GM18508 (cell line): ENCODE measurements around the gene IP6K1.
"Not testable (repeated sequence)": the region's sequence is repeated elsewhere in the genome, so short reads cannot be mapped to it uniquely, and the experiment has no call there.

ENCODE experiments used
- ATAC-seq: cut with Tn5 transposase; IDR thresholded peaks from one replicate; pipeline ENCODE4 v1.9.1; 2021; ENCODE audit warnings: moderate number of reproducible peaks; ENCODE audit not compliant: insufficient read depth, unreplicated experiment

IP6K1 gene

DNA sequence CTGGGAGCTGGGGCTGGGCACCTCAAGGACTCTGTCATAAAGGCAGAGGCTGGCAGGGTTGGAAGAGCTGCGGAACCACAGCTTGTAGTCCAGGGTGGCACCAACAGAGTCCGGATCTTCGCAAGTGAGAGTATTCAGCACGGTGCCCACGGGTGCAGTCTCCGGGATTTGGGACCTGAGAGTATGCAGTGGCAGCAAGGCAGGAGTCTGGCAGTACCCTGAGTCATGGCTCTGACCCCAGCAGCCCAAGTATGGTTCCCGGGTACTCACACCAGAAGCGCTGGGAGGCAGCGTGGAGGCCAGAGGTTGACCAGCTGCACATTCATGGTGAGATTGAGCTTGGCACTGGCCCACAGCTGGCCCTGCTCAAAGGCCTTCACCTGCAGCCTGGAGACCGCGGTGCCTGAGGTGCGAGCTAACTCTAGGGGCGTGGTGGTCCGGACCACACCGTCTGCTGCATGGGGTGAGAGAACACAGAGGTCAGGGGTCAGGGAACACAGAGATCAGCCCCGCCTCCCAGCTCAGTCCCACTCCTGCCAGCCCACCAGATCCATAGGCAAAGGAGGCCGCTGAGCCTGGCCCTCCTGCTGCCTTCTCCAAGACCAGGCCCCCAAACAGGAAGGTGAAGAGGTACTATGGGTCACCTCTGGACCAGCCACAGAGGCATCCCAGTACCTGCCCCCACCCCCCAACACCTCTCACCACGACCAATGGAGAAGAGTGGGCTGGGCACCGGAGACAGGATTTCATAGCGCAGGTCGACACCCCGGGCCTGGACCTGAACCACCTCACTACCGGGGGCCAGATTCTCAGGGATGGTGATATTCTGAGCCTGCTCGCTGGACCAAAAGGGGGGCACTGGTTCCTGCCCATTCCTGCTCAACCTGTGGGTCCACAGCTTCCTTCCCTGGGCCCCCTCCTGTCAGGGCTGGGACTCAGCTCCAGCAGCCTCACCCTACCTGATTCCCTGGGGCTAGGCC lies 8.9 kb upstream of the IP6K1 start:
- ATAC-seq = no peak

- ATAC-seq = no peak
These were observed 8.1 kb upstream of the IP6K1 start for GRCh38 chr3:49794431-49794830.

- ATAC-seq = no peak
These were observed 7.2 kb upstream of the IP6K1 start for GRCh38 chr3:49793486-49794085.

GRCh38 chr3:49792371-49793150 lies 6.2 kb upstream of the IP6K1 start:
- ATAC-seq = no peak

DNA sequence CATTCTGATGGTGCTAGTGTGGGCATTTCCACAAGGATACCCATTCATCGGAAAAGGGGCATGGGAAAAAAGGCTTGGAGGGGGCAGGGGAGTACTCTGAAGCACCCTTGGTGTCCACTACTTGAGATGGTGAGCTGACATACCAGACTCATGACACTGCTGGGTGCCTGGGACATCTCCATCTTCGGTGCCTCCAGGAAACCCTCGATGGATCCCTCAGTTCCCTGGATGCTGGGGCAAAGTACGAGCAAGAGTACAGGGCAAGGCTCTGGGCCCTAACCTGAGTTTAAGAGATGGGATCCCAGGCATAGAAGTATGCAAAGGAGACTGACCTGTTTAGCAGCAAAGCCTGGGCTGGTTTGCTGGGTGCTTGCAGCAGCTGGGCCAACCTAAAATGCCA lies 5.2 kb upstream of the IP6K1 start:
- no peak for ATAC-seq

DNA sequence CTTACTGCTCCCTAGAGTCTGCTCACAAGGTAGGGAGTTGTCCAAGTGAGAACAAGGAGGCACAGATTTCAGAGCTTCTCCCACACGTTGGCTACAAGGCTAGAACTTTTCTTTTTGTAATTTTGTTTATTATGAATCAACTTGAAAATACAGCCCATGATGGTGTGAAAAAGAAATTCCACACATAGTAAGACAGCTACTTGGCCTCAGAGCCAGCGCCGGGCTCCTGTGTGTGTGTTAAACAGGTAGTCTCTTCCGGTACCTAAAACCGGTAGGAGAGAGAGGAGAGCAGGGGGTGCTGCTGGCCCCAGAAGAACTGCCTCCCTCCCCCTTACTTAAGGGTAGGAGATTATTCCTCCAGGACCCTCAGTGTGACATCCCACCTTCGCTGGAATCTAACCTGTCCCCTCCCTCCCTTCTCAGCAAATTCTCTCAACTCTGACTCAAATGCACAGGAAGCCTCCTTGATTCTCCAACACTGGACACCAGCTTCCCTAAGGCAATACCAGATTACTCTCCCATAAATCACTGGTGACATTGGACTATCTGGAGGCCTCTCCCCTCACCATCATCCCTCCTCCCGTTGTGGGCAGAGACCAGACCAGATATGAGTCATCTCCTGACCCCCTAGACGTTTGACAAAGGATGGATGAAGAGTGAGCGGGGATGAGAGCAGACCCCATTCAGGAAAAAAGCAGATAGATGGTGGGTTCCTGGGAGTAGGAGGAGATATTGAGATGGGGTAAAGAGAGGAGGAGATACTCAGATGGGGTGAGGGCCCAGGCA lies 4.5 kb upstream of the IP6K1 start:
- ATAC-seq = no peak

DNA sequence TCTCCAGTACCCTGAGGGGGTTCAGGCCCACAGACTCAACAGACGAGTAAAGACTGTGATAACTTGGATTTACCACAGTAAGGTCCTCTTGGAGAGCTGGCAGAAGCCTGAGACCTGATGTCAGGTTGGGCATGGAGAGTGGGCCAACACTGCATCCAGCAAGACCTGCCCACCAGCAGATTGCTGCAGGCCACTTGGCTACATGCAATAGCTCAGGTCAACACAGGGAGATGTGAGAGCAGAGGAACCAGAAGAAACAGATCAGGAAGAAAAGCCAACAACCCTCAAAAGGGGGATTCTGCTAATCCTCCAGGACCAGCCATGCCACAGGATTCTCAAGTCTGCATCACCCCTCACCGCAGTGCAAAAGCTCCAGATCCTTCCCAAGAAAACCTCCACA lies 1.7 kb upstream of the IP6K1 start:
- ATAC-seq = no peak

GRCh38 chr3:49787536-49787935 lies 1.2 kb upstream of the IP6K1 start:
- ATAC-seq = no peak

DNA sequence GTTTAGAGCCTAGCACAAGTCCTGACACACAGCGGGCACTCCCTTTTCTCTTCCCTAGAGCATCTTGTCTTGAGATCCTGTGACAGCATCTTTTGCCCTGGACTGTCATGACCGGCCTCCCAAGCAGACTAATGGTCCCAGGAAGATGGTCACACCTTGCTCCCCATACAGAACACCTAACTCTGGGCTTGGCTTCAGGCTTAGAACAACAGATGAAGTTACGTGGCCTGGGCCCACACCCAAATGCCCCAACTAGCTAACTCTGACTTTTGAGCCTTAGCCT lies 781 bp upstream of the IP6K1 start:
- no peak for ATAC-seq

DNA sequence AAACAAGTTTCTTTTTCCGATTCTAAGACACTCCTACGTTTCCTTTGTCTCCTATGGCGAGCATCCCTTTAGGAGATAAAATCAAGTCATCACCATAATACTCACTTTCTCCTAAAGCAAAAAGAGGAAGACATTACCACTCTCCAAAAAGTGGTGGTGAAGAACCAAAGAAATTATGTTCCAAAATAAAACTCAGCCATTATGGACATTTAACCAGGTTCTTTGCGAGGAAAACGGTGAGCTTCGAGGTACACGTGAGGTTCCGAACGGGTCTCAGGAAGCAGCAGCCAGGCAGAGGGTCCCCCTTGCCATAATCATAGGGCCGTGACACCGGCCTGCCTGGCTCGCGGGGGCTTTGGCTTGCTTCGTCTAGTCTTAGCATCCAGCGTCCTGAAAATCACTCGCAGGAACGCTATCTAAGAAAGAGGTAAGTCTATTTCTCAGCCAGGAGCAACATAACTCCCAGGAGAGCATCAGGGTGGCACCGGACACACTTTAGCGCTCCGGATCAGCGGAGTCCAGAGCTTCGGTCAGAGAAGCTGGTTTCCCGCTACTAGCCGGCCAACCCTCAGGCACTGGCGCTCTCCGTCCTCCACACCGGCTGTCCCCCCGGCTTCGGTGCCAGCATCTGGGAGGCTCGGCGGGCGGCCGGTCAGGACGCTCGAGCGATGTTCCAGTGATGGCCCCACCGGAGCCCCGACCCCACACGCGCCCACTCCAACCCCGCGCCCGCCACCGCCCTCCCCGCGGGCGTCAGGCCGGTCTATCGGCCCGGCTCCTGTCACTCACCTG lies 581 bp downstream of the IP6K1 start:
- ATAC-seq = peak; percentile 17

DNA sequence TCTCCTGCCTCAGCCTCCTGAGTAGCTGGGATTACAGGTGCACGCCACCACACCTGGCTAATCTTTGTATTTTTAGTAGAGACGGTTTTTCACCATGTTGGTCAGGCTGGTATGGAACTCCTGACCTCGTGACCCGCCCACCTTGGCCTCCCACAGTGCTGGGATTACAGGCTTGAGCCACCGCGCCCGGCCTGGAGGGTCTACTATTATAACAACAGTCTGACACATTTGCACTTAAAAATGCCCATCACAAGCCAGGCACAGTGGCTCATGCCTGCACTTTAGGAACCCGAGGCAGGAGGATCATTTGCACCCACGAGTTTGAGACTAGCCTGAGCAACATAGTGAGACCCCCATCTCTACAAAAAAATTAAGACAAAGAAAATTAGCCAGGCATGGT lies 4.1 kb downstream of the IP6K1 start:
- not testable (repeated sequence) for ATAC-seq

GRCh38 chr3:49781415-49782199 lies 4.7 kb downstream of the IP6K1 start:
- no peak for ATAC-seq

DNA sequence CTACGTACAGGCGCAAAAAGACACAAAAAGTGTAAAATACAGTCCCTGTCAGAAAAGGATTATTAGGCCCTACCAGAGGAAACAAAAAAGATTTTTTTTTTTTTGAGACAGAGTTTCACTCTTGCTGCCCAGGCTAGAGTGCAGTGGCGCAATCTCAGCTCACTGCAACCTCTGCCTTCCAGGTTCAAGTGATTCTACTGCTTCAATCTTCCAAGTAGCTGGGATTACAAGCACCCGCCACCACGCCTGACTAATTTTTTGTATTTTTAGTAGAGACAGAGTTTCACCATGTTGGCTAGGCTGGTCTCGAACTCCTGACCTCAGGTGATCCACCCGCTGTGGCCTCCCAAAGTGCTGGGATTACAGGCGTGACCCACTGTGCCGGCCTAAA lies 5.4 kb downstream of the IP6K1 start:
- not testable (repeated sequence) for ATAC-seq

DNA sequence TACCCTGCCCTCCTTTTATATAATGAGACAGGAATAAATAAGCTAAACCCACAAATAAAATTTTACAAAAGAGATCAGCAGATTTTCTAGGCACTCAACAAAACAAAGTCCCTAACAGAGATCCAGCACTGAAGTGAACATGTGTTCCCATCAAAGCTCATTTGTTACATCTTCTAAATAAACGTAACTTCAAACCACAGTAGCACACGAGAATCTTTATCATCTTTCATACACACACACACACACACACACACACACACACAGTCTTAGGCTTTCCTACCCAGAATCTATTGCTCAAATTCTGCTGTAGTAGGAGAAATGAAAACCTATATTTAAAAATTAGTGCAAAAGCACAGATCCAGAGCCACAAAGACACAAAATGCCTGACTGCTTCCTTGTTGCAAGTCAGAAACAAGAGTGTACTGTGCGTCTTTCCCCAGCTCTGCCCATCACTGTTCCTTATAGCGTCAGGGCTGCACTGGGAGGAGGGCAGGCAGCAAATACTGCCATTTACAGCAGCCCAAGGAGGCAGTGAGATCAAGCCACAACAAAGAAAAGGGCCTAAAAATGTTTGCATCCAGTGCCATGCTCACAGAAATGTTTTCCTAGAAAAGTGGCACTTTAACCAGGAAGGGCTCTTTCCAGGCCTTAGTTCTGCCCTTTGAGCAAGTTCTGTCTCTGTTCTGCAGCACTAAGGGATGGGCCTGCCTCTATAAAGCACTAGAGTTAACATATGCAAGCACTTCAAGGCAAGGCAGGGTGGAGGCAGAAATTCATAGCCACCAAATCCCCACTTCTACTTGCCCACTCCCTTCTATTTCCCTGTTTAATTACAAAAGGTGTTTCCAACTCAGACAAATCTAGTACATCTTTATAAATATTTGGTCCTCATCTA lies 6.0 kb downstream of the IP6K1 start:
- no peak for ATAC-seq

DNA sequence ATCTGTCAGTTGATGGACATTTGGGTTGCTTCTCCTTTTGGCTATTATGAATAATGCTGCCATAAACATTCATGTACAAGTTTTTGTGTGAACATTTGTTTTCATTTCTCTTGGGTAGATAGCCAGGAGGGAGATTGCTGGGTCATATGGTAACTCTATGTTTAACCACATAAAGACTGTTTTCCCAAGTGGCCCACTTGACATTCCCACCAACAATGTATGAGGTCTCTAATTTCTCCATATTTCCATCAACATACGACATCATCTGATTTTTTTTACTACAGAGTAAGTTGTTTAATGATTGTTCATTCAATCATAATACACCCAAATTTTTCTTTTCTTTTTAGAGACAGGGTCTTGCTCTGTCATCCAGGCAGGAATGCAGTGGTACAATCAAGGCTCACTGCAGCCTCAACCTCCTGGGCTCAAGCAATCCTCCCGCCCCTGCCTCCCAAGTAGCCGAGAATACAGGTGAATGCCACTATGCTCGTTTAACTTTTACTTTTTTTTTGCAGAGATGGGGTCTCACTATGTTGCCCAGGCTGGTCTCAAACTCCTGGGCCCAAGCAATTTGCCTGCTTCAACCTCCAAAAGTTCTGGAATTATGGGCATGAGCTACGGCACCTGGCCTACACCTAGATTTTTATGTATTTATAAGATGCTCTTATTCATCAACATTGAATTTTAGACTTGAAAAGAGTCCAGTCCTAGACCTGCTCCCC lies 6.8 kb downstream of the IP6K1 start:
- ATAC-seq = no peak

GRCh38 chr3:49776101-49776500 lies 10.2 kb downstream of the IP6K1 start:
- not testable (repeated sequence) for ATAC-seq

DNA sequence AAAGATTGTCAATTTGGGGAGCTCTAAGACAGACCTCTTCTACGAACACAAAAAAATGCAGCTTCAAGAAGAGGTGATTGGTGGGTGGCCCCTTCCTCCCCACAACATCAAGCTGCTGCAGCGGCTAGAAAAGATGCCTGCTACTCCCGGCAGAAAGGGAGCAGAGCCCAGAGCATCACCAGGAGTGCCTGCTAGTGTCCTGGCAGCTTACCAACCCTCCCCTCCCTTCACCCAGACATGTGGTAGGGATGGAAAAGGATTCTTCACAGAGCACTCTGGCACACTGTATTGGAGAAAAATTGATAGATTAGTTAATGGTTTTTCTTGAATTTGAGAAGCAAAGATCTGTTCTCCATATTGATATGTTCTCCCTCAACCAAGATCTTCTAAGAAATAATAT lies 10.8 kb downstream of the IP6K1 start:
- no peak for ATAC-seq
